ENCODE results near the gene RPS19. TPM values are rescaled to one million over a fixed set of nuclear protein-coding genes. Genes with fewer than 3 reads are reported as not detected.

RPS19 gene
- total RNA-seq, 4 donors from 2014 or later, result 653 to 927 (median 891) TPM

- TF ChIP-seq CTCF (IDR thresholded peaks at IDR 0.05; ENCODE audit: low read depth), result no peak
Observed at GRCh38 chr19:41821003-41821735, 38.9 kb upstream of the RPS19 start.

GRCh38 chr19:41837981-41838708 is 21.9 kb upstream of the RPS19 start:
- TF ChIP-seq CTCF (IDR thresholded peaks at IDR 0.05; ENCODE audit: low read depth), result no peak

GRCh38 chr19:41839211-41839610 is 20.8 kb upstream of the RPS19 start:
- TF ChIP-seq CTCF (IDR thresholded peaks at IDR 0.05; ENCODE audit: low read depth), result no peak

GRCh38 chr19:41843371-41843770 is 16.7 kb upstream of the RPS19 start:
- TF ChIP-seq CTCF (IDR thresholded peaks at IDR 0.05; ENCODE audit: low read depth), result no peak

- no peak for TF ChIP-seq CTCF (IDR thresholded peaks at IDR 0.05; ENCODE audit: low read depth)
Observed at GRCh38 chr19:41844601-41845000, 15.5 kb upstream of the RPS19 start, which contains the start of gene LYPD4. Gene LYPD4 (minus strand): TSS chr19:41844683. CDS start chr19:41839285, 5,398 bp downstream.

GRCh38 chr19:41845001-41845050 is 15.2 kb upstream of the RPS19 start, which contains the start of gene DMRTC2:
Gene DMRTC2 (plus strand): TSS chr19:41845042. CDS start chr19:41847429, 2,387 bp downstream.
- no peak for TF ChIP-seq CTCF (IDR thresholded peaks at IDR 0.05; ENCODE audit: low read depth)

- TF ChIP-seq CTCF (IDR thresholded peaks at IDR 0.05; ENCODE audit: low read depth), result no peak
Observed at GRCh38 chr19:41845051-41845590, 14.9 kb upstream of the RPS19 start.

Measured in subcutaneous adipose tissue (tissue), 4 donors.